ENCODE measurements around the gene PIEZO1. TPM values are rescaled to one million over a fixed set of nuclear protein-coding genes. Genes with fewer than 3 reads are reported as not detected.

Gene PIEZO1
- total RNA-seq, 2 experiments from 2014 or later: 206 to 220 TPM

- POLR2A ChIA-PET: interaction anchor here (1.5 to 4.9 kb wide), 6 partner anchors 10 to 388 kb away, joined by 4 to 40 read pairs (median 14); partner anchors contain the start of genes CDT1, GALNS and TRAPPC2L
- DNase-seq: no peak
- ATAC-seq (ENCODE audit: low read depth): no peak
- H3K36me3 Mint-ChIP-seq: peaks cover 5% of the 10 kb centered on the region
- no peak overlapping the region for H3K27ac Mint-ChIP-seq
- H3K4me1 Mint-ChIP-seq: peaks cover 10% of the 10 kb centered on the region
- no peaks in the 10 kb centered on the region for H3K27me3 Mint-ChIP-seq
- peak overlapping the region; percentile 20 for H3K4me3 Mint-ChIP-seq
- H3K9me3 Mint-ChIP-seq: no peaks in the 10 kb centered on the region
These were observed 28.5 kb upstream of the PIEZO1 start for GRCh38 chr16:88813269-88814143.

DNA sequence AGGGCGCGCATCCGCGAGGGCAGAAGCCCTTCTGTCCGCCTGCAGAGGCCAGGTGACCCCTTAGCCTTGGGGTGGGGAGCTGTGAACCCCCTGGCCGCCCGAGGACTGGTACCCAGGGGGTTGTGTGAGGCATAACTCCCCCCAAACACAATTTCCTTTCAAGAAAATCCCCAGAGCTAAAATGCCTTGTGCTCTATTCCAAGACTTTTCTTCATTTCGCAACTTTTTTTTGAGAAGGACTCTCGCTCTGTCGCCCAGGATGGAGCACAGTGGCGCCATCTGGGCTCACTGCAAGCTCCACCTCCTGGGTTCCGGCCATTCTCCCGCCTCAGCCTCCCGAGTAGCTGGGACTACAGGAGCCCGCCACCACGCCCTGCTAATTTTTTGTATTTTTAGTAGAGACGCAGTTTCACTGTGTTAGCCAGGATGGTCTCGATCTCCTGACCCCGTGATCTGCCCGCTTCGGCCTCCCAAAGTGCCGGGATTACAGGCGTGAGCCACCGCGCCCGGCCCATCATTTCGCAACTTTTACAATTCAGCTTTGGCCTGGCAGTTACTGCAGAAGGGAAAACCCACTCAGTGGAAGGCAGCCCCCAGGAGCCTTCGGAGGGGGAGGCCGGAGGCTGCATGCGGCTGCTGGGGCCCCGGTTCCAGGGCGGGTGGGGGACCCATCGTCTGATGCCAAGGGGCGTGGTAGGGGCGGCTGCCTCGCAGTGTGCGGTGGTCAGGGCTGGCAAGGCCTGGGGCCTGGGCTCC is 27.7 kb upstream of the PIEZO1 start:
- ATAC-seq (ENCODE audit: low read depth): no peak
- Mint-ChIP-seq H3K27ac (peak overlapping the region; percentile 87), H3K27me3 (no peaks in the 10 kb centered on the region), H3K36me3 (peaks cover 8% of the 10 kb centered on the region), H3K4me1 (peaks cover 14% of the 10 kb centered on the region), H3K4me3 (peak overlapping the region; percentile 96), H3K9me3 (no peaks in the 10 kb centered on the region)
- DNase-seq: no peak
- POLR2A ChIA-PET: interaction anchor here (0.5 to 4.9 kb wide), 12 partner anchors 9 to 389 kb away, joined by 3 to 40 read pairs (median 8); partner anchors contain the start of genes CDT1, GALNS, PIEZO1 and TRAPPC2L

- peaks cover 14% of the 10 kb centered on the region for H3K4me1 Mint-ChIP-seq
- ATAC-seq (ENCODE audit: low read depth) (peak; percentile 71), DNase-seq (peak; percentile 100)
- peaks cover 11% of the 10 kb centered on the region for H3K36me3 Mint-ChIP-seq
- H3K9me3 Mint-ChIP-seq: no peaks in the 10 kb centered on the region
- H3K27me3 Mint-ChIP-seq: no peaks in the 10 kb centered on the region
- H3K4me3 Mint-ChIP-seq: peak within 1 kb of the TSS; percentile 96
- POLR2A ChIA-PET: interaction anchor here (1.0 to 4.9 kb wide), 17 partner anchors 9 to 406 kb away, joined by 3 to 40 read pairs (median 7); partner anchors contain the start of genes ACSF3, CDT1, GALNS and PIEZO1
- H3K27ac Mint-ChIP-seq: peak within 1 kb of the TSS; percentile 99
These were observed 26.9 kb upstream of the PIEZO1 start, which contains the start of gene APRT for GRCh38 chr16:88811769-88812512. APRT (minus strand) TSS chr16:88811928; CDS start chr16:88811899, 29 bp downstream.

DNA sequence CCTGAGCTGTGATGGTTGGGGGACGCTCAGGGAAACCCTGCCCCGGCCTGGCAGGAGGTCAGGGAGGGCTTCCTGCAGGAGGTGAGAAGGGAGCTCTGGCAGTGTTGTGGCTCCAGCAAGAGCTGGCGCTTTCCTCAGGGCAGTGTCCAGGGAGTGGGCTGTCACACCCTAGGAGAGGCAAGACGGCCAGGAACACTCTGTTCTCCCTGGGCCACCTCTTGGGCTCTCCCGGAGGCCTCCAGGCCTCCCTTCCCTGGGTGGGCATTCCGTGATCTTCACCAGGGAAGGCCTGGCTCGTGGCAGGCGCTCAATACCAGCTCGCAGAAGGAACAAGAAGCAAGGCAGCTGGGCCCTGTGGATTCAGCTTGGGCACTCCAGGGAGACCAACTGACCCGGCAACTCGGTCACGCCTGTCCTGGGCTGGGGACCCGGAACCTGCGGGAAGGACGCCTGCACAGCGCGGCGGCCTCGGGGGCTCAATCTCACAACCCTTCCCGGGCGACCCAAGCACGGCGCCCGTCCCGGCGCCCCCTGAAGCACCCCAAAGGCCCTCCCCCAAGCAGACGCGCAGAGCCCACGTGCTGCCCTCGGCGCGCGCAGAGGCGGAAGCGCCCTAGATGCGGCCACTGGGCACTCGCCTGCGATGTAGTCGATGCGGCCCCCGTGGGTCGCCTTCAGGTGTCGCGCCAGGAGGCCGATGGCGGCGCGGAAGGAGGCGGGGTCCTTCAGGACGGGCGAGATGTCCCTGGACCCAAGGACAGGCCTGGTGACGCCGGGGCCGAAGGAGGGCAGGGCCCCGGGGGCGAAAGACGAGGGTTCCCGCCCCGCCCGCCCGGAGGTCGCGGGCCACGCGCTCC is 26.1 kb upstream of the PIEZO1 start:
- POLR2A ChIA-PET: interaction anchor here (0.9 to 4.9 kb wide), 18 partner anchors 8 to 407 kb away, joined by 3 to 40 read pairs (median 6); partner anchors contain the start of genes ACSF3, CDT1, CYBA and PIEZO1
- DNase-seq (peak; percentile 84), ATAC-seq (ENCODE audit: low read depth) (peak; percentile 60)
- Mint-ChIP-seq H3K4me1 (peaks cover 14% of the 10 kb centered on the region), H3K36me3 (peaks cover 12% of the 10 kb centered on the region), H3K27ac (peak overlapping the region; percentile 95), H3K27me3 (no peaks in the 10 kb centered on the region), H3K4me3 (peak overlapping the region; percentile 96), H3K9me3 (no peaks in the 10 kb centered on the region)

DNA sequence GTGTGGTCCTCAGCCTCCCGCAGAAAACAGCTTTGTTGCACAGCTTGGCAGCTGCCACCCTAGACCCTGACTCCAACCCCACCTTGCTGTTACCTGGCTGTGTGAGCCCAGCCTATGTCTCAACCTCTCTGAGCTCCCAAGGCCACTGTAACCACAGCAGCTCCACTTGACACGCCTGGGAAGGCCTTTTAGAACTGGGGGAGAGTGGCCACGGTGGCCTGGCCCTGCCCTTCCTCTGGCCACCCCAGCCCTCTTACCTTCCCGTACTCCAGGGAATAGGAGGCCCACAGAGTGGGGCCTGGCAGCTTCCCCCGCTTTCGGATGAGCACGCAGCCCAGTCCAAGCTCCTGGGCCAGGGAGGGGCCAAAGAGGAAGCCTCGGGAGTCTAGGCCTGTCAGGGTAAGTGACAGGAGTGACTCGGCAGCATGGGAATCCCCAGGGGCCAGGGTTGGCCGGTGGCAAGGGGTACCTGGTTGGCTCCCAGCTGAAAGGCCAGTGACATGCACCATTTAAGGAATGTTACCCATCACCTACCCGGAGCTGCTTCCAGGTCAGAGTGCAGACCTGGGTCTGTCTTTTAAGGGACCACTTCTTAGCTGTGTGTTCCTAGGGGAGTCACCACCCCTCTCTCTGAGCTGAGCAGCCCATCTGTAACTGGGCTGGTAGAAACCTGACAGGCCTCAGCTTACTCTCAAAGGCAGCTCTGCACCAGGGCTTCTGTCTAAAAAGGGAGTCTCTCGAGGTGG is 25.3 kb upstream of the PIEZO1 start:
- H3K27ac Mint-ChIP-seq: peak overlapping the region; percentile 95
- peak overlapping the region; percentile 96 for H3K4me3 Mint-ChIP-seq
- POLR2A ChIA-PET: interaction anchor here (0.5 to 4.9 kb wide), 12 partner anchors 26 to 900 kb away, joined by 3 to 40 read pairs (median 5); partner anchors contain the start of genes ACSF3, CYBA, ZC3H18 and ZNF778
- ATAC-seq (ENCODE audit: low read depth) (no peak), DNase-seq (no peak)
- H3K36me3 Mint-ChIP-seq: peaks cover 12% of the 10 kb centered on the region
- peaks cover 14% of the 10 kb centered on the region for H3K4me1 Mint-ChIP-seq
- no peaks in the 10 kb centered on the region for H3K9me3 Mint-ChIP-seq
- H3K27me3 Mint-ChIP-seq: no peaks in the 10 kb centered on the region

GRCh38 chr16:88809676-88810165 is 24.7 kb upstream of the PIEZO1 start:
- no peaks in the 10 kb centered on the region for H3K9me3 Mint-ChIP-seq
- peaks cover 12% of the 10 kb centered on the region for H3K36me3 Mint-ChIP-seq
- ATAC-seq (ENCODE audit: low read depth) (no peak), DNase-seq (no peak)
- H3K4me1 Mint-ChIP-seq: peaks cover 14% of the 10 kb centered on the region
- H3K4me3 Mint-ChIP-seq: peak overlapping the region; percentile 96
- H3K27ac Mint-ChIP-seq: peak overlapping the region; percentile 95
- no peaks in the 10 kb centered on the region for H3K27me3 Mint-ChIP-seq
- POLR2A ChIA-PET: interaction anchor here (0.8 to 4.9 kb wide), 9 partner anchors 26 to 408 kb away, joined by 3 to 40 read pairs (median 7); partner anchors contain the start of genes ACSF3, CYBA, ZC3H18 and ZNF778

DNA sequence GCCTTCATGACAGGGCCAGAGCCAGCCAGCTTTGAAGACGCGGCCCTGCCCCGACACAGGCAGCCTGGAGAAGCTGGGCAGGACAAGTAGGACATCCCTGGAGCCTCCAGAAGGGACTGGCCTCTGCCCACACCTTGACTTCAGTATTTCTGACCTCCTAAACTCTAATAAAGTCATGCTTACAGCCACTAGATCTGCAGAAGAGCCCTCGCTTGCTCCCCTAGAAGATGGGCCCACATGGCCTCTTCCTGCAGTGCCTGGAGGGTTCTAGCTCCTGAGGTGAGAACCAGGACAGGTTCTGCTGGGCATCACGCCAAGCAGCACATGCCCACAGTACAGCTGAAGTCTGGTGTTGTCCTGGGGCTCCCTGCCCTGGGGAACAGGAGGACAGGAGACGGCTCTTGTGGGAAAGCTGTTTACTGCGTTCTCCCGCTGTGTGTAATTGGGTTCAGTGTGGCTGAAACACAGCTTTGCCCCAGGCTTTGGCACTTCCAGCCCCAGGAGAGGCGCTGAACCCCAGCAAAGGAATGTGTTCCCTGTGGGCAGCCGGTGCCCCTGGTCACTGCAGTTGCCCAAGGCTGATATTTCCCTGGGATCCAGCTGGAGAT is 24.2 kb upstream of the PIEZO1 start:
- POLR2A ChIA-PET: interaction anchor here (0.8 to 4.9 kb wide), 6 partner anchors 25 to 409 kb away, joined by 3 to 40 read pairs (median 8); partner anchors contain the start of genes CYBA and ZNF778
- DNase-seq (no peak), ATAC-seq (ENCODE audit: low read depth) (no peak)
- Mint-ChIP-seq H3K36me3 (peaks cover 14% of the 10 kb centered on the region), H3K9me3 (no peaks in the 10 kb centered on the region), H3K27ac (peak overlapping the region; percentile 95), H3K4me3 (peak overlapping the region; percentile 48), H3K27me3 (no peaks in the 10 kb centered on the region), H3K4me1 (peaks cover 14% of the 10 kb centered on the region)

GRCh38 chr16:88807626-88808453 is 22.8 kb upstream of the PIEZO1 start:
- ATAC-seq (ENCODE audit: low read depth): no peak
- peak overlapping the region; percentile 19 for H3K4me3 Mint-ChIP-seq
- POLR2A ChIA-PET: no interaction called here
- H3K27ac Mint-ChIP-seq: peak overlapping the region; percentile 60
- H3K36me3 Mint-ChIP-seq: peaks cover 14% of the 10 kb centered on the region
- H3K27me3 Mint-ChIP-seq: no peaks in the 10 kb centered on the region
- peaks cover 14% of the 10 kb centered on the region for H3K4me1 Mint-ChIP-seq
- DNase-seq: no peak
- no peaks in the 10 kb centered on the region for H3K9me3 Mint-ChIP-seq

DNA sequence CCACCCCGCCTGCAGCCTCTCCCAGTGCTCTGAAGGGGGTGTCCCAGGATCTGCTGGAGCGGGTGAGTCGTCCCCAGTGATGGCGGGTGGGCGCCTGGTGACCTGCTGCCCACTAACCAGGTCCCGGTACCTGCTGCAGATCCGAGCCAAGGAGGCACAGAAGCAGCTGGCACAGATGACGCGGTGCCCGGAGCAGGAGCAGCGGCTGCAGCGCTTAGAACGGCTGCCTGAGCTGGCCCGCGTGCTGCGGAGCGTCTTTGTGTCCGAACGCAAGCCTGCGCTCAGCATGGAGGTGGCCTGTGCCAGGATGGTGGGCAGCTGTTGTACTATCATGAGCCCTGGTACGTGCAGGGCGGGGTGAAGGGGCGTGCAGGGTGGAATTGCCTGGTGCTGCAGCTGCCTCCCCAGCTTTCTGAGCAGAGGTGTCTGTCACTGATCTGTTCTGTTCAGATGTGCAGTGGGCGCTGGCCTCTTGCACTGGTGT is 22.2 kb upstream of the PIEZO1 start:
- peaks cover 14% of the 10 kb centered on the region for H3K36me3 Mint-ChIP-seq
- H3K27me3 Mint-ChIP-seq: no peaks in the 10 kb centered on the region
- no peaks in the 10 kb centered on the region for H3K9me3 Mint-ChIP-seq
- no peak overlapping the region for H3K27ac Mint-ChIP-seq
- DNase-seq (no peak), ATAC-seq (ENCODE audit: low read depth) (no peak)
- no peak overlapping the region for H3K4me3 Mint-ChIP-seq
- H3K4me1 Mint-ChIP-seq: peaks cover 12% of the 10 kb centered on the region
- POLR2A ChIA-PET: interaction anchor here (0.9 kb wide), 1 partner anchor 28 kb away, joined by 3 read pairs; no protein-coding TSS in a partner anchor

- POLR2A ChIA-PET: interaction anchor here (0.9 to 1.5 kb wide), 3 partner anchors 22 to 104 kb away, joined by 3 to 5 read pairs (median 3); partner anchors contain the start of gene PIEZO1
- Mint-ChIP-seq H3K27me3 (no peaks in the 10 kb centered on the region), H3K27ac (no peak overlapping the region), H3K36me3 (peaks cover 14% of the 10 kb centered on the region), H3K4me1 (peaks cover 11% of the 10 kb centered on the region), H3K9me3 (no peaks in the 10 kb centered on the region), H3K4me3 (no peak overlapping the region)
- ATAC-seq (ENCODE audit: low read depth) (no peak), DNase-seq (no peak)
These were observed 21.6 kb upstream of the PIEZO1 start for GRCh38 chr16:88806491-88807111.

Measured in activated naive CD8-positive, alpha-beta T cell treated with anti-CD3 and anti-CD28 coated beads, Interleukin-2, amount 10 ng/mL, durations not matched to agents 7 days and 5 days (primary cell).